ENCODE measurements around the gene ACVR1. TPM values are rescaled to one million over a fixed set of nuclear protein-coding genes. Genes with fewer than 3 reads are reported as not detected.

Gene ACVR1
- total RNA-seq, 4 donors from 2014 or later = 4.7 to 18.7 (median 10.3) TPM

DNA sequence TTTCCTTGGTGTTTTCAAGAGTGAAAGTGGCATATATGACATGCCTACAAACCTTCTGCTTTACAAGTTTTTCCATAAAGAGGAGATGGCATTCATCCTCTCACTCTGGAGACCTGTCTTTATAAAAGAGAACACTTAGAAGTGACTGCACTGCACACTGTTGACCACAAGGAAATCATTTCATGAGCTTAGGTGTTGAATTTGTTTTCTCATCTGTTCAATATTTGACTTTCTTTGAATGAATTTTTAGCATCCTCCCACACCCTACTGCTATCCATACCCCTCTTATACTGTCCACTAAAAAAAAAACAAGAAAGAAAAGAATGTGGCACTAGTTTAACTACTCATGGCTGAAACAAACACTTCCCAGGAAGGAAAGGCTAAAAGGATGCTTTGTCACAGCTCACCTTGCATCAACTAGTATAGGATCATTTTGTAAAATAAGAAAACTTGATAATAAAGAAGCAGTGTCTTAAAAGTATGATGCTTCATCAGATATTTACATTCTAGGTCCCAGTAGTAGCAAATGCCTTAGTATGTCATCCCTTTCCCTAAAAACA lies 83.0 kb downstream of the ACVR1 start:
- Histone ChIP-seq H3K27ac (no peak overlapping the region), H3K4me3 (no peak overlapping the region), H3K27me3 (no peaks in the 10 kb centered on the region), H3K4me1 (peaks cover 13 to 29% (median 20%) of the 10 kb centered on the region in 3 donors), H3K9me3 (no peaks in the 10 kb centered on the region), H3K36me3 (peaks cover 0 to 19% (median 0%) of the 10 kb centered on the region in 3 donors)
- TF ChIP-seq, protein P1, sequence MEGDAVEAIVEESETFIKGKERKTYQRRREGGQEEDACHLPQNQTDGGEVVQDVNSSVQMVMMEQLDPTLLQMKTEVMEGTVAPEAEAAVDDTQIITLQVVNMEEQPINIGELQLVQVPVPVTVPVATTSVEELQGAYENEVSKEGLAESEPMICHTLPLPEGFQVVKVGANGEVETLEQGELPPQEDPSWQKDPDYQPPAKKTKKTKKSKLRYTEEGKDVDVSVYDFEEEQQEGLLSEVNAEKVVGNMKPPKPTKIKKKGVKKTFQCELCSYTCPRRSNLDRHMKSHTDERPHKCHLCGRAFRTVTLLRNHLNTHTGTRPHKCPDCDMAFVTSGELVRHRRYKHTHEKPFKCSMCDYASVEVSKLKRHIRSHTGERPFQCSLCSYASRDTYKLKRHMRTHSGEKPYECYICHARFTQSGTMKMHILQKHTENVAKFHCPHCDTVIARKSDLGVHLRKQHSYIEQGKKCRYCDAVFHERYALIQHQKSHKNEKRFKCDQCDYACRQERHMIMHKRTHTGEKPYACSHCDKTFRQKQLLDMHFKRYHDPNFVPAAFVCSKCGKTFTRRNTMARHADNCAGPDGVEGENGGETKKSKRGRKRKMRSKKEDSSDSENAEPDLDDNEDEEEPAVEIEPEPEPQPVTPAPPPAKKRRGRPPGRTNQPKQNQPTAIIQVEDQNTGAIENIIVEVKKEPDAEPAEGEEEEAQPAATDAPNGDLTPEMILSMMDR (IDR thresholded peaks at IDR 0.05) = peak in 1 of 6 experiments; percentile 8
- no peak for TF ChIP-seq POLR2A (IDR thresholded peaks at IDR 0.05)
- intact Hi-C loops (cut with DNase I) = no loop called here
- DNase-seq = no peak

DNA sequence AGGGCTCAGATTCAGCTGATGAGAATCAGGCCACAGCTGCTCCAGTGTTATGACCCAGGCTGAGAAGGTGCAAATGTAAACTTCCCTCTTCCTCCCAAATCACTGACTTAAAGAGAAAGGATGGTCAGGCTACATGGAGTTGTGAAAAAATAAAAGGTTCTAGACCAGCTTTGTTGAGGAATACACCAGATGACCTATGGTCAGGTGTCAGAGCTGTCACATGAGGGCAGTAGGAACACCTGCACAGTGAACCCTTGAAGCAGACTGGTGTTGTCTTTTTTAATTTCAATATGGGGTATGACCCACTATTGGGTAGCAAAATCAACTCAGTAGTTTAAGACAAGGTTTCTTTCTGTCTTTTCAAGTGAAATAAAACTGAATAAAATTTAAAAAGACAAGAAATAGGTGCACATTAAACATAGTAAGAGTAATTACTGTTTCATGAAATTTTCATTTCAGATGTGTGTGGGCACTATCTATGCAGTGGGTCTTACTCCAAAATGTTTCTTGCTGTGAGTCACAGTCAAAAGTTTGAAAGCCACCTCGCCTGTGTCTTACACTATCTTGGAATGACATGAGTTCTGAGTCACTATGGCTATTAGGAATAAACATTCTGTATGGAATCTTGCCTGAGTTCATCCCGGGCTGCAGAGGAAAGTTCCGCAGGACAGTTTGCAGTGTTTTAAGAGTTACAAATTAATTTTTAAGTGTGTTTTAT lies 83.6 kb downstream of the ACVR1 start:
- H3K4me1 ChIP-seq = peaks cover 13 to 35% (median 26%) of the 10 kb centered on the region in 3 donors
- no peak overlapping the region for H3K4me3 ChIP-seq
- intact Hi-C loops (cut with DNase I) = no loop called here
- no peak for DNase-seq
- no peak overlapping the region for H3K27ac ChIP-seq
- 51 to 55% methylated on average over 3 of the region's 3 CpGs for WGBS, 2 donors
- no peak for TF ChIP-seq POLR2A (IDR thresholded peaks at IDR 0.05)
- TF ChIP-seq, protein P1 (IDR thresholded peaks at IDR 0.05) = no peak
- H3K36me3 ChIP-seq = peaks cover 0 to 13% (median 0%) of the 10 kb centered on the region in 3 donors
- no peaks in the 10 kb centered on the region for H3K9me3 ChIP-seq
- H3K27me3 ChIP-seq = no peaks in the 10 kb centered on the region

DNA sequence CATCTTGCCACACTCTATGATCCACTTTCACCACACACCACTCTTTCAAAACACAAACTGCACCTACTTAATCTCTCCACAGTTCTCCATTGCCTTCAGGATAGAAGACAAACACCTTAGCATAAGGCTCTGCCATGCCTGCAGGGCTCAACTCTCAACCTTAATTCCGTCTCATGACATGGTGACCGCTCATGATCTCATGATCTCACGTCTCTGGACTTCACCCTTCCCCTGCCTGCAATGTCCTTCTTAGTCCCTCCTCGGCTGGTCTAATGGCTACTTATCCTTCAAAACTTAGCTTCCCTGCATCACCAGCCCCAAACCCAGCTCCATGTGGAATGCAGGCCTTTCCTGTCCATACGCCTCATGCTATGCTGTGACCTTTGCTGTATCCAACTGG lies 85.3 kb downstream of the ACVR1 start:
- peaks cover 26 to 52% (median 35%) of the 10 kb centered on the region in 3 donors for H3K4me1 ChIP-seq
- intact Hi-C loops (cut with DNase I) = no loop called here
- DNase-seq = no peak
- TF ChIP-seq, protein P1 (IDR thresholded peaks at IDR 0.05) = no peak
- TF ChIP-seq POLR2A (IDR thresholded peaks at IDR 0.05) = no peak
- peaks cover 0 to 2% (median 0%) of the 10 kb centered on the region in 3 donors for H3K36me3 ChIP-seq
- no peak overlapping the region for H3K4me3 ChIP-seq
- 81 to 82% methylated on average over 5 of the region's 5 CpGs for WGBS, 2 donors
- H3K9me3 ChIP-seq = no peaks in the 10 kb centered on the region
- H3K27ac ChIP-seq = peak overlapping the region in 1 of 4 donors; percentile 68
- no peaks in the 10 kb centered on the region for H3K27me3 ChIP-seq

DNA sequence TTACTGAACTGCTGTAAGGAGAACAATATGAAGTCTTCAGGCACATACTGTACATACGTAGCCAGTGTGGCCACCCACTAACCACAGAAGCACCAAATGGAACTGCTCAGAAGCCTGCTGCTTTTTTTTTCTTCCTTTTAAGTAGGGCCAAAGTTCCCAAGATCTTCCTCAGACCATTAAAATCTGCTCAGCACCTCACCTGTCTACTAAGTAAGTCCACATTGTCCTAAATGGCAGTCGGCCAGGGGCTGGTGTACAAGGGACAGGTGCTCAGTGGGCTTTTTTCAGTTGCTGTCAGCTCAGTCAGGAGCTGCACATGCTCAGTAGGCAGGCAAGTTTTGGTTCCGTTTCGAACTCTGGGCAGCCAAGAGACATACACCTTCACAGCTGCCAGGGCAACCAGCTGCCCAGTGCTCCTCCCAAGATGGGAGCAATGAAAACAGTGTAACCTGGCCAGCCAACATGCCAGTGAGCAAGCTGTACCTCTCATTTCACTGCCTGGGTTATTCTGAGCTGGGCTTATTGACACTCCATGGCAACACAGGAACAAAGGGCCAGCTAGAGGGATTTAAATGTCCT lies 86.1 kb downstream of the ACVR1 start:
- Histone ChIP-seq H3K4me1 (peaks cover 32 to 60% (median 42%) of the 10 kb centered on the region in 3 donors), H3K27ac (peak overlapping the region; percentile 6 to 68 (median 55)), H3K36me3 (no peaks in the 10 kb centered on the region), H3K27me3 (no peaks in the 10 kb centered on the region), H3K9me3 (no peaks in the 10 kb centered on the region), H3K4me3 (no peak overlapping the region)
- no peak for DNase-seq
- TF ChIP-seq POLR2A (IDR thresholded peaks at IDR 0.05) = no peak
- 15 to 31% methylated on average over 2 of the region's 4 CpGs for WGBS, 2 donors
- intact Hi-C loops (cut with DNase I) = loop anchor here (10.0 kb wide), 1 partner anchor 85 kb away; the partner anchor contains the start of gene ACVR1

DNA sequence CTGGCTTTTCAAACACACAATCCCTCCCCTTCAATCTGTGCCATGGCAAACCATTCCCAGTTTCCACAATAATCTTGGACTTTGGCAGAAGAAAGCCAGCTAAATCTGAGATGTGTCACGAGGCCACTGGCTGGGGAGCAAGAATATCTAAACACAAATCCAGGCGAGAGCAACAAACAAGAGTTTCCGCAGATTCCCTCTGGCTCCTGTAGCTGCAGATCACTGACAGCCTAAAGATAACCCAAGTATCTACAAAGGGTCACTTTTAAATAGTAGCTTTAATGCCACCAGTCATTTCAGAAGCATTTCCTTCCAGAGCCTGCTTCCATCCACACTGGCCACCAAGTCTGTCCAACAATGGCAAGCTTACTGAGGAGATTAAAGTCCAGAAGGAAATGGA lies 86.9 kb downstream of the ACVR1 start:
- TF ChIP-seq POLR2A (IDR thresholded peaks at IDR 0.05) = no peak
- TF ChIP-seq, protein P1 (IDR thresholded peaks at IDR 0.05) = no peak
- H3K4me1 ChIP-seq = peaks cover 32 to 68% (median 47%) of the 10 kb centered on the region in 3 donors

More for the DNA sequence above, 86.9 kb downstream of the ACVR1 start:
- Histone ChIP-seq H3K36me3 (no peaks in the 10 kb centered on the region), H3K27ac (peak overlapping the region in 3 of 4 donors; percentile 49 to 68 (median 61)), H3K4me3 (peak overlapping the region in 1 of 4 donors; percentile 0), H3K9me3 (no peaks in the 10 kb centered on the region), H3K27me3 (no peaks in the 10 kb centered on the region)
- 40 to 46% methylated on average over 3 of the region's 3 CpGs for WGBS, 2 donors
- intact Hi-C loops (cut with DNase I) = loop anchor here (10.0 kb wide), 1 partner anchor 86 kb away; the partner anchor contains the start of gene ACVR1
- no peak for DNase-seq

Data from esophagus squamous epithelium (tissue), 5 donors.